GM19395 (cell line): ENCODE data around the gene TSHZ2.
A peak's percentile ranks its signal among the peaks of the same experiment; 100 is the strongest.

Source experiments
- ATAC-seq: cut with Tn5 transposase; IDR thresholded peaks from one replicate; pipeline ENCODE4 v1.9.1; 2021; ENCODE audit warnings: mild to moderate bottlenecking, moderate library complexity; ENCODE audit not compliant: unreplicated experiment

TSHZ2 gene

DNA sequence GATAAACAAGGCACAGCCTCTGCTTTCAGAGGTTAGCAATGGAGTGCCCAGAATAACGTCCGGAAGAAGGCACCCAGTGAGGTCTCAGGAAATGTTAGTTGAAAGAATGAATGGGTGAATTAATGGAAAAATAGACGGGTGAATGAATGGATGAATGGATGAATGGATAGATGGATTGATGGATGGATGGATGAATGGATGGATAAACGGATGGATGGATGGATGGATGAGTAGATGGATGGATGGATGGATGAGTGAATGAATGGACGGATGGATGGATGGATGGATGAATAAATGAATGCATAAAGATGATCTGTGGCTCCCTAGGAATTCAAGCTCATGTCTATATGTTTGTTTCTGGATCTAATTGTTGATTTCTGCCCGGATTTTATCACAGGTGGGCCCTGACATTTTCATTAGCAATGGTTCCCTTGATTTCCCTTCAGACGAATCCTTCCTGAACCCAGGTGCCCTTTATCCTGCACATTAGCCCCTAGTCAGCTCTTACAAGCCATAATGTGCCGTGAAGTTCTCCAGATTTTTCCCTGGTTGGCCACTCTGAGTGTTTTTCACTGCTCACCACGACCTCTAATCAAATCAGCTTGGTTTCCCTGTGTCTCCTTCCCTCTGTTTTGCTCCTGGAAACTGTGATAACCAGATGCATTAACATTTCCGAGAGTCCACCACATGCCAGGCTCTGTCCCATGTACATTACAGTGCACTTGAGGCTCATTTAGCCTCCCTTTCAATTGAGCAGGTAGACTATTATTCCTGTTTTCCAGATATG is 22.2 kb downstream of the TSHZ2 start:
- ATAC-seq: no peak

DNA sequence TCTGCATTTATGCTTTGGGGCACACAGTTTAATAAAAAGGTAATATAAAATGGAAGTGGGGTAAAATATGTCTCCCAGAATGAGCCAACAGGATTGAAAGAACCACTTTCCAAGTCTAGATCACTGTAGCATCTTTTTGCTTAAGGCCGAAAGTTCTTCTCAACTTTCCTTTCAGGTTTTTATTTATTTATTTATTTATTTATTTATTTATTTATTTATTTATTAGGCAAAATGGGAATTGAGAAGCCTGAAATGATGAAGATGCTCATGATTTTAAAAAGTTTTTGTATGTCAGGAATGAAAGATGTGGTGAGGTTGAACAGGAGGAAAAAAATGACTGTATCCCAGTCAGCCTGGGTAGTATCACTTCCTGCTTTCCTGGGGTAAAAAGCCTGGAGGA is 24.0 kb downstream of the TSHZ2 start:
- no peak for ATAC-seq

DNA sequence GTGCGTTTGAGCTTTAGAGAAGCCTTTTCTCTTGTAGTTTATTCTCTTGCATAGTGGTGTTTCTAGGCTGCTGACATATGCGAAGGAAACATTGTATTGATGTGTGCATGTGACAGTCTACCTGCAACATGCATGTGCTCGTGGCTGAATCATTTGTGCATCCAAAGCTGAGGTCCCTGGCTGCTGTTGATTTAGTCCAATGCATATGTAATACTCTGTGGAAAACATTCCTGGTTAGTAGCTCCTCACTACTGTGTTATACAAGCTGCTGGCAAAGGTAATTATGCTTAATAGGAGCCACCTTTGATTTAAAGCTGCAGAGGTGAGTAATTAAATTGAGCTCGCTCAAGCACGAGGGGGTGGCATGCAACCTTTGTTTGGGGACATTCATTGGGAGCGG is 24.5 kb downstream of the TSHZ2 start:
- ATAC-seq: no peak

DNA sequence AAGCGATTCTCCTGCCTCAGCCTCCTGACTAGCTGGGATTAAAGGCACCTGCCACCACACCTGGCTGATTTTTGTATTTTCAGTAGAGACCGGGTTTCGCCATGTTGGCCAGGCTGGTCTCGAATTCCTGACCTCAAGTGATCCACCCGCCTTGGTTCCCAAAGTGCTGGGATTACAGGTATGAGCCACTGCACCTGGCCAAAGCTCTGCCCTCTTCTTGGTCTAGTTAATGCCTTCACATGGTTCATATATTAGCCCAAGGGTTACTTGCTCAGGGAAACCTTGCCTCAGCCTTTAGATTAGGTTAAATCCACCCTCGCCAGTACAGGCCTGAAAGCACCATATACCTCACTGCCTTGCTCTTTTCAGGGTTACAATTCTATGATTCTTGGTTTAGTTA is 26.1 kb downstream of the TSHZ2 start:
- ATAC-seq: no peak

DNA sequence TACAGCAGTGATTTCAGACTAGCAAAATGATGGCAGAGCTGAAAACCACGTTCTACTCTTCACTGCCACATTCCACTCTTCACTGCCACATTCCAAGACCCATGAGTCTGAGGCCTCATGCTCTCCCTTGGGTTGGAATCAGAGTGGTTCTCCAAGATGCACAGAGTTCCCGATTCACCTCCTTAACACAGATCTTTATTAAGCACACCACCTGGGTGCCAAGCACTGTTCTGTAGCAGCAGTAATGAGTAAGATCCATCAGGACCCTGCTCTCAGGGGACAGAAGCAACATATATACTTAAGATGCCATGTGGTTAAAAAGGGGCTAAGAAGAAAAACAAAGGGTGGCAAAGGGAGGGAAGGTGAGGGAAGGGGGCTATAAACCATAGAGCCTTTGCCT is 26.9 kb downstream of the TSHZ2 start:
- no peak for ATAC-seq

DNA sequence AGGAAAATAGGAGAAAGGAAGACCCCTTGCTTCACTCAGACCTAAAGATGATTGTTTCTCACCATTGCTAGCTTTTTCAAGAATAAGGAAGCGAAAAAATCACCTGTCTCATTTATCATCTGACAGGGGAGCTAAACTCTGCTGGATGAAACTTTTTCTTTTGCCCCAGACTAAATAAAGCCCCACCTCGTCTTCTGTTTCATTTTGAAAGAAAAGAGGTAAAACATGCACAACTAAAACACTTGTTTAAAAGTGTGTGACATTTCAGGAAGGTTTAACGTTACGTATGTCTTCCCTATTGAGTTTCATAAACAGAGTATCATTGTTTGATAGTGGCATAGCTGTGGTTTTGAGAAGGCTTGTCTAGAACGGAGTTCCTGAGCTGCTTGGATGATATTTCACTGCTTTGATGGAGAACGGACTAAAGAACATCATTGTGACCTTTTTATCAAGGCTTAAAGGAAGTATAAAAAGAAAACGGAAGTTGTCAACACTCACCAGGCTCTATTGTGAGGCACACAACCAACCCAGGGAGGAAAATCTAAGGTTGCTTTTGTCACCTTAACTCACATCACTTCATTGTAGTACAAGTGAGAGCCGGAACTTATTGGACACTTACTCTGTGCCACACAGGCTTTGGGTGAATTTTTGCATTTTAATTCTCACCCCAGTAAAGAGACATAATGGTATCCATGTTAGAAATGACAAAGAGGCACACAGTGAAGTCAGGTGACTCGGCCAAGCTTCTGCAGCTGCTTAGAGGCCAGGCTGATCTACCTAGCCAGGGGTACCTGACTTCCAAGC is 29.5 kb downstream of the TSHZ2 start:
- ATAC-seq: peak; percentile 72

DNA sequence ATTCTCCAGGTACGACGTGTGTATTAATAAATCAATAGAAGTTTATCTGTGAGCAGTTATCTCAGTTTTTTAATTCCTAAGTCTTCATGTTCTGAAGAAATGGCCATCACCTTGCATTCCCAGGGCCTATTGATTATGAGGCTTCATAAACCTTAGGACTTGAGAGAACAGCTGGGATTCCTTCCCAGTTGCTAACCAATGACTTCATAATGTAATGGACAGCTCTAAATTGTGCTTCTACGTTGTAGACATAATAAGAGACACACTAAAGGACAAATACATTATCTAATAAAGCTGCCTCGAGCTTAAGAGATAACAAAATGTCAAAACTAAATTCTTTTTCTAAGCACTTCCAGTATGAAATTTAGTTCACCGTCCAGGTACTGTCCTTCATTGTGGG is 30.6 kb downstream of the TSHZ2 start:
- no peak for ATAC-seq

DNA sequence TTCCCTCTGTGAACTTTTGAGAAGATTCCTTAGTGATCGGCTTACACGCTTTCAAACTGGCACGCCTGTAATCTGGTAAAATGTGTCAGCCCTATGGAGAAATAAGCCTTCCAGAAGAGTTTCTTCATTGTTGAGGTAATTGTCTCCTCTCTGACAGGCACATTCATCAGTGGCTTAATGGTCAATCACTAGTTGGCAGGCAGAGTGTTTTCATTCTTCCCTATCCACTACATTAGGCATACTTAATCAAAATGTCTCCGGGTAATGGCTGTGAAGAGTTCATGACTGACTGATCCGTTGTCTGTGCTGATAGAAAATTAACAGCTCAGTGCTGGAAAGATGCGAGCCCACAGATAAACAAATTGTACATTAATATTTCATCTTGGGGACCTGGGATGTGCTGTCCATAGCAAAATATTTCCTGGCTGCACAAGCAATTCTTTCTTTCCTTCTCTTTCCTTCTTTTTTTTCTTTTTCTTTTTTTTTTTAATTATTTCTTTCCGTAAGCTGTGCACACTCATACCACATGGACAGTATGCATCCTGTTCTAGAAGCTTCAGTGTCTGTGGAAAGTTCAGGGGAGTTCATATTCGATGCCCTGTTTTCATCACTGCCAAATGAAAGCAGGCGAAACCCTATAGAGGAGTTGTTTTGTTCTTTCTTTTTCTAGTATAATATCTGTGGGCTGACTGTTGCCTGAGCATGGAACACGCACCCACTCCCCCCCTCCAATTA is 31.4 kb downstream of the TSHZ2 start:
- ATAC-seq: no peak

DNA sequence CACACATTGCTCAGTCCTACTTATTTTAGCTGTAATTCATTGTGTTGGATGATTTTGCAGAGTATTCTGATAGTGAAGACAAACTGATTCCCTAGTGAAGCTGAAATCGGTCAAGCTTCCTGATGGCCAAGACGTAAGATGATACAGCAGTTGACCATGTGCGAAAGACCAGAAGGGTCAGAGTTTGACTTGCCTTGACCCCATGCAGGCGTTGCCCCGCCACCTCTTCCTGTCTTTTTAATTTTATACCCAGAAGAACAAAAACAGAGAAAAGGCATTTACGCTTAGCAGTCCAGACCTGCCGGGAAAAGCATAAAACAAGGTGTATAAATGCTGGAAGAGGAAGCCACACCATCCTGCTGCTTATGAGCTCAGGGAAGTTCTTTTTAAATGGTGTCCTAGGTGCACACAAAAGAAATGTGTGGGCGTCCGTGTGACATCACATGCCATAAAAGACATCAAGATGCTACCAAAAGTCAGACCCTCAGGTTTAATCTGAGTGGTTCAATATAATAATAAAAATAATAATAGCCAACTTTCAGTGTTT is 32.2 kb downstream of the TSHZ2 start:
- ATAC-seq: no peak

DNA sequence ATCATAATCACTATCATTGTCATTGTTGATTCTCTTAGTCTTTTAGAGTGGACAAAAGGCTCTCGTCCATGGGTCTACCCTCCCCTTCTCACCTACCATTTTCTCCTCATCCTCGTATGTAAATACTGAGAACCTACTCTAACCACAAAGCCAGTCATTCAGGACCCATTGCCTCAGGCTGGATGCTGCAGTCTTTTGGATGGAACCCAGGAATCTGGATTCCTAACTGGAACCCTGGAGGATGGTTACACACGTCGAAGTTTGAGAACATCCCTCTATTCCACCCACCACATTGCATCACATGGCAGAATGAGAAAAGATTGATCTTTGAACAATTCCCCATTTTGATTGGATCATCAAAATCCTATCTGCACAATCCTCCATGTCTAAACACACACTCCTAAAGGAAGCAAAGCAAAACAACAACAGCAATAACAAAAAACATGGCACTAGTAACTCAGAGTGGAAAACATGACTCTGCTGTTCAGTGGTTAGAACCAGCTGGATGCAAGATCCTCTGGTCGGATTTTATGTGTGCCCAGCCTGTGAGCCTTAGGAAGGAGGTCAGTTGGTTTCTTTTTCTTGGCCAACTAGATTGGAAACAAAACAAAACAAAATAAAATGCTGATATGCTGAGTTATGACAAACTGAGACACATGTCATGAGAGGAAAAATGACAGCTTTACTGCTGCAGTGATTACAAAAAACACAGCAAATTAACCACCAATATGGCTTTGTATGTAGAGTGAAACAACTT is 38.0 kb downstream of the TSHZ2 start:
- ATAC-seq: no peak

DNA sequence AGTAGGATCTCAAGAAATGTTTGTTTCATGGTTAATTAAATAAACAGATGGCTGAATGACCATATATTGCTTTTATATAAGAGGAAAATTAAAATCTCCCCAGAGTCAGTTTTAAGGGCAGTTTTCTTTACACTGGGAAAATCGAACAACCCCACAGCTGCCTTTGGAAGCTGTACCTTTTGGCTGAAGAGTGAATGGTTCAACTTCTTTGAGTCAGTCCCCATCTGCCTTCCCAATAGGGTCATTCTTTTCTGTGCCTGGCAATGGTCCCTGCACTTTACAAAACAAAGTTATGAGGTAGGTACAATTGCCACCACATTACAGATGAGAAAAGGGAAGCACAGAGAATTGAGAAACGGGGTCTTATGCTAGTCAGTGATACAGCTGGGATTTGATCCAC is 39.5 kb downstream of the TSHZ2 start:
- no peak for ATAC-seq

DNA sequence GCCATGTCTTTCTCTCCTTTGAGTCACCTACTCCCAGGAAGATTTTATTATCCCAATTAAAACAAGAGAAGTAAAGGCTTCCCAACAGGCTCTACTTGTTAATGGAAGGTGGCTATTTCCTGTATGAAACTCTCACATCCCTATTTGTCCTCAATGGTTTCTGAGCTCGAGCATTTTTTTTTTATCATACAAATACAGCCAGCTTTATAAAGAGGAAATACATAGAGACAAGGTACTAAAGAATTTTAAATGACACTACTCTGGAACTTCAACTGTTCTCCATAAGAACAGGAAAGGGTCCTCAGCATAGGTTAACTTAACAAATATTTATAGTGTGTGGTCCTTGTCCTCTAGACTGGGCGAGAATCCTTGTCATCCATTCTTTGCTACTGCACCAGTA is 41.0 kb downstream of the TSHZ2 start:
- no peak for ATAC-seq

DNA sequence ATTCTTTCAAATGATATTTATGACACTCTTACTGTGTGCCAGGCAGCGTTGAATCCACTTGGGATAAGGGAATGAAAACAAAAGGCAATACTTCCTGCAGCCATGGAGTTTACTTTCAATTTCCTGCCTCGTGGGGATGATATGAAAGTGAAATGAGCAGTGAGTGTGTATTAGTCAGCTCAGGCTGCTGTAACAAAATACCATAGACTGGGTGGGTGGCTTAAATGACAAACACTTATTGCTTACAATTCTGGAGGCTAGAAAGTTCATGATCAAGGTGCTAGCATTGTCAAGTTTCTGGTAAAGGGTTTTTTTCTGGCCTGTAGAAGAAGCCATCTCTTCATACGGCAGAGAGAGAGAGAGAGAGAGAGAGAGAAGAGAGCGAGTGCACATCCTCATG is 41.7 kb downstream of the TSHZ2 start:
- no peak for ATAC-seq

DNA sequence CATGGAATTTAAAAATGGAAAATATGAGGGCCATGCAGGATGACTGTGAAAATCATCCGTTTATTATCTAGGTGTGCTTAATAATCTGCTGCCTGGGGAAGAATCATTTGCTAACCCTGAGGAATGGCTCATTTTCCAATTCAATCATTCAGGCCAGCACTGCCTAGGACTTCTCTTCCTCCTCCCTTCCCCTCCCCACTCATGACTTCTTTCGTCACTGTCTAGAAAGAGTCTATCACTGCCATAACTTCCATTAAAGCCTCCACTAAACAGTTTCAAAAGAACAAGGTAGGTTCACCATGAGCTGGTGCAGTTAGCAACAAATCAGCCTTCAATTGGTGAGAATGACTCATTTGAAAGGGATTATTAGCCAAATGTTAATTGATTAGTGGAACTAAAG is 43.9 kb downstream of the TSHZ2 start:
- ATAC-seq: no peak

DNA sequence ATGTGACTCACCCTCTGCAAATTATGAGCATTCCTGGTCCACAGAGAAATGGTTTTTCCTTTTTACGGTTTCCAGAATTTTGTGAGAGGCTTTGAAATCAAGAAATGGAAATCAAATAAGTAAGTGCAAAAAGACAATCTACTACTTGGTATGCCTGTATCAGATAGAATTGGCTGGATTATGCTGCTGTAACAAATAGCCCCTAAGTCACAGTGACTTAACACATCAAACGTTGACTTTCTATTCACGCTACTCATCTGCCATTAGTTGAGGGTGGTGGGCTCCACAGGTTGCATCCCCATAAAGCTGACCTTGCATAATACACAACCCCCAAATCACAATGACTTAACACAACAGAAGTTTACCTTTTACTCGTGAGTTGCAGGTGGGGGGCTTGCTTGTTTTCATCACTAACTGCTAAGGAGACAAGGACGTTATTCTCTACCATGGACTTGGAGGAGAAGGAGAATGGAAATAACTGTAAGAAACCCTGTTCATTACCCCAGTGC is 44.4 kb downstream of the TSHZ2 start:
- no peak for ATAC-seq

DNA sequence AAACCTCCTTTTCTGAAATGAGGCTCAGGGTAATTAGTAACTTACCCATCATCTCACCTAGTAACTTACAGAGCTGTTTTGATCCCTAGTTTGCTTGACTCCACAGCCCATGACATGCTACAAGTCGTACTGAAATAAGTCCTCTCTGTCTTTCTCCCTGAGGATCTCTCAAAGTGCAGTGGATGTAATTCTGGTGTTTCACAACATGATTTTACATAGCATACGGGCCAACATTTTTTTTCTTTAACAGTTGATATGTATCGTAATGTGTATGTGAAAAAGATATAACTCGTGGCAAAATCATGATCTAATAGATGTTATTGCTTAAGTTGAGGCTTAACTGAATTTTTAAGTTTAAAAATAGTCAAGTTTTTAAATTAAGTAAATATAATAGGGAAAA is 45.0 kb downstream of the TSHZ2 start:
- no peak for ATAC-seq

DNA sequence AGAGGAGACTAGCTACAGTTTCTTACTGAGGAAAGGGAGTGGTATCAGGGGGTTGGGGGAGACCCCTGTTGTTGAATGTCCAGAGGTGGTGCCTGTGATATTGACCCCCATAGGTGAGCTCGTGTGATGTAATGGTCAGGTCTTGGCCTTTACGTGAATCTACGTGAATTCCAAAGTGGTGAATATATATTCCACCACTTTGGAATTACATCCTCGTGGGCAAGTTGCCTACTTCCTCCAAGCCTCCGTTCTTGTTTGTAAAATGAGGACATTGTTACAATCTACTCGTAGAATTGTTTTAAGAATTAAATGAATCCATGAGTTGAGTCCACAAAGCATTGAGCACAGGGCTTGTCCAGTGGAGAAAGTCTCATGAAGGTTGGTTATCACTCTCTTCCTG is 47.3 kb downstream of the TSHZ2 start:
- ATAC-seq: no peak

DNA sequence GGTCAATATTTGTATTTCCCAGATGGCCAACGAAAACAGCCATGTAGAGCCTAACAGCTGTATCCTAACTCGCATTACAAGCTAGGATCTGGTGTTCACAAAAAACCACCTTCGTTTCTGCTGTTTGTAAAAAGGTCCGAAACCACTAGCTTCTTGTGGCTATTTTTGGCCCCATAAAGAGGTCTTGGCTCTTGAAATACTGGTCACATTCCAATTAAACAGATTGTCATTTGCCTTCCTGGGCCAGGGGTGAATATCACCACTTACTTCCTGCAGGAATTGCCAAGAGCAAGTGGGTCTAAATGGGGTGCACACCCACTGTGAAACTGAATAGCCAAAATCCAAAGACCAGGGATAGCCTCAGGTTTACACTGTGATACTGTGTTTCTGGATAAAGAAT is 48.2 kb downstream of the TSHZ2 start:
- no peak for ATAC-seq

DNA sequence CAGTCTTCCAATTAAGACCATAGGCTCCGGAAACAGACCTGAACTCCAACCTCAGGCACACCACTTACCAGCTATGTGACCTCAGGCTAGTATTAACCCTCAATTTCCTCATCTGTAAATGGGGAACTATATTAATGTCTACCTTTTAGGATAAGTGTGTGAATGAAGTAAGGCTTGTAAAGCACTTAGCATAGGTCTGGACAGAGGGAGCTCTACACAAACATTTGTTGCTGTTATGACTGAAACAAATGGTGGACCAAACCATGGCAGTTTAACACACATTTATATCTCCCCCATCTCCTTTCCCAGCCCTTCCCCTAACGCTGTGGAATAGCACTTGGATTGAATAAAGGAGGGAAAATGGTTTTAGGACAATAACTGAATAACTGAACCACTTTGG is 48.7 kb downstream of the TSHZ2 start:
- no peak for ATAC-seq

DNA sequence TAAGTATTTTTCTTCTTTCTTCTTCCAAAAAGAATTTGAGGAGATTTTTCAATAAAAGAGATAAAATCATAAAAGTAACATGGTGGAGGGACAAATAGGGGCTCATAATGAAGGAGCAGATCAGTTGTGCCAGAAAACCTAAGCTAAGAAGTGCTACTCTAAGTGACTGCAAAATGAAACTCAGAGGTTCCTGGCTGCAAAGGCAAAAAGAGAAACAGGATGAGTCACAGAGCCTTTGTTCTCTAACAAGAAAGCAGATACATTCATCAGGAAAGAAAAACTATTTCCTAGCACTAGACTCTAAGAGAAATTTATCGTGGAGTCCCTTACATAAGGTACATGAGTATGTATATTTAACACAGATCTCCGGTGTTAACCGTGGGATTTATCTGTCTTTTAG is 49.8 kb downstream of the TSHZ2 start:
- no peak for ATAC-seq
